Activated CD8-positive, alpha-beta memory T cell treated with anti-CD3 and anti-CD28 coated beads, Interleukin-2, amount 50 U/mL, for 48 hours (primary cell): Measurements from ENCODE around the gene MIEF1.

Source experiments
- DNase-seq: peaks from one replicate; pipeline ENCODE4 v3.0.0-alpha.2; 2020

The MIEF1 gene

GRCh38 chr22:39563571-39564428 is 61.7 kb downstream of the MIEF1 start:
- no peak for DNase-seq

GRCh38 chr22:39565414-39565944 is 63.4 kb downstream of the MIEF1 start:
- DNase-seq = no peak

- DNase-seq = no peak
Measured at GRCh38 chr22:39567135-39567946, 65.3 kb downstream of the MIEF1 start.
